Activated naive CD8-positive, alpha-beta T cell (primary cell): ENCODE measurements around the gene ATP7B.

Source experiments
- H3K27ac Mint-ChIP-seq: one replicate; pipeline ENCODE4 v1.8.0; 2021; ENCODE audit warnings: mixed read lengths
- H3K27me3 Mint-ChIP-seq: one replicate; pipeline ENCODE4 v1.8.0; 2021; ENCODE audit warnings: mixed read lengths
- H3K36me3 Mint-ChIP-seq: one replicate; pipeline ENCODE4 v1.8.0; 2021; ENCODE audit warnings: mixed read lengths
- H3K4me1 Mint-ChIP-seq: one replicate; pipeline ENCODE4 v1.8.0; 2021; ENCODE audit warnings: low read depth, mixed read lengths
- H3K4me3 Mint-ChIP-seq: one replicate; pipeline ENCODE4 v1.8.0; 2021; ENCODE audit warnings: mild to moderate bottlenecking, mixed read lengths
- H3K9me3 Mint-ChIP-seq: one replicate; pipeline ENCODE4 v1.8.0; 2021; ENCODE audit warnings: low read depth, mixed read lengths

Gene ATP7B

DNA sequence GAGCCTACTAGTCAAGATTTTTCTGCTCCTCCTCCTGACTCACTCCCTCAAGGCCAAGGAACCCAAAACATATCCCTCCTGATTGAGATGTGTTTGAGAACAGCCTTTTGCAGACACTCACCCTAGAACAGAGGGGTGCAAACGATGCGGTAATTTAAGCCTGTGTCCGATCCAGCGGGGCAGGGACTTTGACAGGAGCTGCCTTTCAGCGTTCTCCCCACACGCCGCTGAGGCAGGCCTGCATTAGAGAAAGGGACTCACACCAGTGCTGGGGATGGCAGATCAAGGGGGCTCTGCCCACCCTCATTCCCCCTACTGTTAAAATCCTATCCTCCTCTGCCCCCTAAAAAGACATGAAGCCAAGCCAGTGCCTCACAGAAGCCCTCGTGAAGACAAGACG is 79.0 kb downstream of the ATP7B start:
- H3K4me1 Mint-ChIP-seq = no peaks in the 10 kb centered on the region
- H3K9me3 Mint-ChIP-seq = no peaks in the 10 kb centered on the region
- H3K27ac Mint-ChIP-seq = no peak overlapping the region
- H3K4me3 Mint-ChIP-seq = no peak overlapping the region
- H3K27me3 Mint-ChIP-seq = no peaks in the 10 kb centered on the region
- H3K36me3 Mint-ChIP-seq = no peaks in the 10 kb centered on the region

DNA sequence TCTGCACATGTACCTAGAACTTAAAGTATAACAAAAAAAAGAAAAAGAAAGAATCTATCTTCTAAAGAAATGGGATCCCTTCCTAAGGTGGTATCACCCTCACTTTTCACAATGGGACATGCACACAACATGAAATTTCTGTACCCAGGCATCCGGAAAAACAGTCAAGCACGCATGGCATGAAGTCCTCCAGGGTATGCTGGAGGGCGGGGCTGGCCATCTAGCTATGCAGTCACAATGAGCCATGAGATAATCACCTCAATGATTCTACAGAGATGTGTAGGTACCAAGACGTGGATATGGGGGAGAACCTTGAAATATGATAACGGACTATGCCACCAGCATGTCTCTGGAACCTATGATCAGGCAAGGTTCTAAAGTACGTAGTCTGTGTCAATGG is 79.6 kb downstream of the ATP7B start:
- no peak overlapping the region for H3K27ac Mint-ChIP-seq
- H3K4me1 Mint-ChIP-seq = no peaks in the 10 kb centered on the region
- H3K27me3 Mint-ChIP-seq = no peaks in the 10 kb centered on the region
- no peaks in the 10 kb centered on the region for H3K36me3 Mint-ChIP-seq
- no peaks in the 10 kb centered on the region for H3K9me3 Mint-ChIP-seq
- no peak overlapping the region for H3K4me3 Mint-ChIP-seq

DNA sequence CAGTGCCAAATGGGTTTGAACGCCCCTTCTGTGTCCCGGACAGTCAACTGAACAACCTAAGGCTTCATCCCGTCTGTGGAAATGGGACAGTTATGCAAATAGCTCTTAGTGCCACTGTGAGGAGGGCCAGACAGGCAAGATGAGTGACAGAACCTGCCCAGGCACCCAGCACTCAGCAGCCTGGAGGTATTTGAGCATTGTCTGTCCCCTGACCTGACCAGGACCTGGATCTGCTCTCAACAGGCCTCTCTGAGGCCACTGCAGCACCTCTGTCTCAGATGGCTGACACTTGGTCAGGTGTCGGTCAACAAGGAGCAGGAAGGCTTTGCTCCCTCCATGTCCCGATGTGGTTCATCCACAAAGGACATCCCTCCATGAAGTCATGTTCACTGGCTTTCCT is 81.6 kb downstream of the ATP7B start:
- no peaks in the 10 kb centered on the region for H3K27me3 Mint-ChIP-seq
- no peaks in the 10 kb centered on the region for H3K9me3 Mint-ChIP-seq
- no peak overlapping the region for H3K4me3 Mint-ChIP-seq
- H3K27ac Mint-ChIP-seq = no peak overlapping the region
- H3K4me1 Mint-ChIP-seq = no peaks in the 10 kb centered on the region
- no peaks in the 10 kb centered on the region for H3K36me3 Mint-ChIP-seq

DNA sequence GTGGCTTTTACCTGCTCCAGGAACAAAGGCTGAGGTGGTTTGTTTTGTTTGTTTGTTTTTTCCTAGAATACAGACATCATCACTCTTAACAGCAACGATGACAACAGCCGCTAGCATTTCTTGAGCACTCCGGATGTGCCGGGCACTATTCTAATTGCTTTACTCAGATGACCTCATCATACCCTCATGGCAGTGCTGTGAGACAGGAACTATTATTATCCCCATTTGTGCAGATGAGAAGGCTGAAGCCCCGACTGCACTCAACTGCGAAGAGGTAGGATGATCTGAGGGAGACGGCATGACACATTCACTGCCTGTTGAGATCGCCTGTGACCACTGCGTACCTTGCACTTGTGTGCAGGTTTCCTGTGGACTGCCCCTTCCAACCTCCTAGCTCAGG is 83.0 kb downstream of the ATP7B start:
- no peaks in the 10 kb centered on the region for H3K27me3 Mint-ChIP-seq
- H3K4me3 Mint-ChIP-seq = no peak overlapping the region
- no peaks in the 10 kb centered on the region for H3K36me3 Mint-ChIP-seq
- no peaks in the 10 kb centered on the region for H3K4me1 Mint-ChIP-seq
- H3K27ac Mint-ChIP-seq = no peak overlapping the region
- H3K9me3 Mint-ChIP-seq = no peaks in the 10 kb centered on the region

DNA sequence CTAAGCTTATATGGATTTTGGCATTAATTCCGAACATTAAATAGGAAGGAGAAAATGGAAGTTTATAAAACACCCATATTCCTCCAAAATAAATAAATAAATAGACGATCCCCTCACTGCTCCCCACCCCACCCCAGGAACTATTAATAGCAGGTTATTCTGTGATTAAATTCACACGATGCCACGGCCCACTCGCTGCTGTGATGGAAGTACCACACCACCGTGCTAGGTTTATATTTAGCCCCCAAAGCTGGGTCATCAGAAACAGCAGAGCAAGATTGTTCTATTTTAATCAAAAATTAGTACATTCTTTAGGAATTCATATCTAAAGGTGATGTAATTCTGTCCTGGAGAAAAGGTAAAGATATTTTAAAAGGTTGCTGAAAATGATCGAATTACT is 84.1 kb downstream of the ATP7B start:
- Mint-ChIP-seq H3K36me3 (no peaks in the 10 kb centered on the region), H3K4me3 (no peak overlapping the region), H3K4me1 (peaks cover 3% of the 10 kb centered on the region)

DNA sequence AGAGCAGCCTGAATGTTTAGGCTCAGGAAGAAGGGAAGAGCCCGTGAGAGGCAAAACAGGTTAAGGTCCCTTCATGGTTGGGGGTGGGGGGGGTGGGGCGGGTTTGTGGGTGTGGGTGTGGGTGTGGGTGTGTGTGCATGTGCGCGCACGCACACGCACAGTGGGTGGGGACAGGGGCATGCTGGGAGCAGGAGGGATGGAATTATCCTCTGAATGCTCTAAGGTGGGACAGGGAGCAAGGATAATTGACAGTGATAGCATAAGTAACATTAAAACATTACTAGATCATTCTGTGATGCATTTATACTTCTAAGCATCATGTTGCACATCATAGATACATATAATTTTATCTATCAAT is 84.7 kb downstream of the ATP7B start:
- H3K4me3 Mint-ChIP-seq = no peak overlapping the region
- no peaks in the 10 kb centered on the region for H3K36me3 Mint-ChIP-seq
- no peaks in the 10 kb centered on the region for H3K9me3 Mint-ChIP-seq
- no peaks in the 10 kb centered on the region for H3K27me3 Mint-ChIP-seq
- peaks cover 6% of the 10 kb centered on the region for H3K4me1 Mint-ChIP-seq
- H3K27ac Mint-ChIP-seq = no peak overlapping the region

More for the DNA sequence above, 84.1 kb downstream of the ATP7B start:
- H3K9me3 Mint-ChIP-seq = no peaks in the 10 kb centered on the region
- no peak overlapping the region for H3K27ac Mint-ChIP-seq
- no peaks in the 10 kb centered on the region for H3K27me3 Mint-ChIP-seq

DNA sequence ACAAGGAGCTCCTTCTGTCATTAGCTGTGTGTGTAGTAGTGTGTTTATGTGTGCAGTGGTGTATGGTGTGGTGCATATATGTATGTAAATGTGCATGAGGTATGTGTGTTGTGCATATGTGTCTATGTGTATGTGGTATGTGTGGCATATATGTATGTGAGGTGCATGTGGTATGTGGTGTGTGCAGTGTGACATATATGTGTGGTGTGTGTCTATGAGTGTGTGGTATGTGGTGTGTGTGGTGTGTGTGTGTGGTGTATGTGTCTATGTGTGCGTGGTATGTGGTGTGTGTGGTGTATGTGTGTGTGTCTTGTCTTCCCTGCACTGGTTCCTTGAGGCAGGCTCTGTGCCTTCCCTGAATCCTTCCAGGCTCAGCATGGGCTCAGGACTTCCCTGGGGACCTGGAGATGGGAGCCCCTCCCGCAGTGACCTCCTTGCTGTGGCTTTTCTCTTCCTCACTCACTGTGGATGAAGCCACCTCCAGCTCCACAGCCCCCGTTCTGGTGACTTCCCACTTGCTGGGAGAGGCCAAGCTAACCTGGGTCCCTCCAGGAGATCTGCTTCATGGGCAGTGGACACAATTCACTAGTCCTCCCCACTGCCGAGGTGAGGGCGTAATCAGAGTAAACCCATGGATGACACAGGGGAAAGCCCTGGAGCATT is 85.3 kb downstream of the ATP7B start:
- no peak overlapping the region for H3K4me3 Mint-ChIP-seq
- H3K4me1 Mint-ChIP-seq = peaks cover 6% of the 10 kb centered on the region
- H3K27ac Mint-ChIP-seq = no peak overlapping the region
- no peaks in the 10 kb centered on the region for H3K36me3 Mint-ChIP-seq
- no peaks in the 10 kb centered on the region for H3K27me3 Mint-ChIP-seq
- no peaks in the 10 kb centered on the region for H3K9me3 Mint-ChIP-seq

DNA sequence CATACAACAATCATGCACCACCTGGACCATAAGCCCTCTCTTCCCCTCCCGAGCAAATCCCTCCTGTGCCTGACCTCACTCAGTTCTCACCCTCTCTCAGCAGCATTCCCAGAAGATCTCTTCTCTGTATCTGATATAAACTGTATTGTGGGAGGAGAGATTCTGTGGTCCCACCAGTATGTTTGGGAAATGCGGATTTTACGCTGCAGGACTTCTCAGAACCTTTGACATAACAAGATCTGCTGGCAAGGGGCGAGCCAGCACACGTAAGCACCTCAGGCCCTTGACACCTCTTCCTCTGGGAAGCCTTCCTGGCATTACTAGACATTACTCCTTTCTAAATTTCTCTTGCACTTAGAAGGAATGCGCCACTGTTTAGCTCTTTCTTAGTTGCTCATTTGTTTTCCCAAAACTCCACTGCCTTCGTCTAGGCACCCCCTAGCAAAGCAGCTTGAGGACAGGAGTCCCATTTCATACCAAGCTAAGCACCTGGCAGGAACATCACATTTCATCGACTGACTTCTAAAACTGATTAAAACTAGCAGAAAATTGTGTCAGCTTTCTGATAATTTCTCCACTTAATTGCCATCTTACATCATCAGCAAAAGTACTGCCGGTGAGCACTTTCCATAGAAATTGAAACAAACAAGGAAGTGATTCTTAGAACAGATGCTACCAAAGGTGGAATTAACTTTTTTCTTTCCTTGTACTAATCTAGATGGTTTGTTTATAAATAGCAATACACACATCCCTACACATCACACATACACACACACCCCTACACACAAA is 86.3 kb downstream of the ATP7B start:
- H3K27ac Mint-ChIP-seq = no peak overlapping the region
- H3K9me3 Mint-ChIP-seq = no peaks in the 10 kb centered on the region
- H3K27me3 Mint-ChIP-seq = no peaks in the 10 kb centered on the region
- no peak overlapping the region for H3K4me3 Mint-ChIP-seq
- peaks cover 6% of the 10 kb centered on the region for H3K4me1 Mint-ChIP-seq
- H3K36me3 Mint-ChIP-seq = no peaks in the 10 kb centered on the region

DNA sequence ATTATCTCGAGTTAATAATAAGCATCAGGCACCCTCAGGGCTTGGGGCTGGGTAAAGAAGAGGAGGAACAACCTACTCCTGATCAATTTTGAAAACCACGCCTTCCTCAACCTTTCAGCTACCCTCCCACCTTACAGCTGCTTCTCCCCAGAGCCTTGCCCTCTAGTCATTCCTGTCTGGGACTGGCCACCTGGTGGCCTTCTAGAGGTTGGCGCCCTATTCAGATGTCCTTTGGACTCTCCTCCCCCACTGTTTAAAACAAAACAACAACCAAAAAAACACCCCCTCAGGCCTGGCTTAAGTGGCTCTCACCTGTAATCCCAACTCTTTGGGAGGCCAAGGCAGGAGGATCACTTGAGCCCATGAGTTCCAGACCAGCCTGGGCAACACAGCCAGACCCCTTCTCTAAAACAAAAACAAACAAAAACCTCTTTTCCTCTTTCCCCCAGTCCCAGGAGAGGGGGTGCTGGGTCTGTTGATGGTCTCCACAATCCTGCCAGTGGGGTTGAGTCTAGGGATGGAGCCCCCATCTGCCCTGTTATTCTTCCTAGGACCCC is 87.2 kb downstream of the ATP7B start:
- H3K36me3 Mint-ChIP-seq = no peaks in the 10 kb centered on the region
- peaks cover 6% of the 10 kb centered on the region for H3K4me1 Mint-ChIP-seq
- H3K4me3 Mint-ChIP-seq = no peak overlapping the region
- no peaks in the 10 kb centered on the region for H3K9me3 Mint-ChIP-seq
- H3K27ac Mint-ChIP-seq = no peak overlapping the region
- H3K27me3 Mint-ChIP-seq = no peaks in the 10 kb centered on the region

DNA sequence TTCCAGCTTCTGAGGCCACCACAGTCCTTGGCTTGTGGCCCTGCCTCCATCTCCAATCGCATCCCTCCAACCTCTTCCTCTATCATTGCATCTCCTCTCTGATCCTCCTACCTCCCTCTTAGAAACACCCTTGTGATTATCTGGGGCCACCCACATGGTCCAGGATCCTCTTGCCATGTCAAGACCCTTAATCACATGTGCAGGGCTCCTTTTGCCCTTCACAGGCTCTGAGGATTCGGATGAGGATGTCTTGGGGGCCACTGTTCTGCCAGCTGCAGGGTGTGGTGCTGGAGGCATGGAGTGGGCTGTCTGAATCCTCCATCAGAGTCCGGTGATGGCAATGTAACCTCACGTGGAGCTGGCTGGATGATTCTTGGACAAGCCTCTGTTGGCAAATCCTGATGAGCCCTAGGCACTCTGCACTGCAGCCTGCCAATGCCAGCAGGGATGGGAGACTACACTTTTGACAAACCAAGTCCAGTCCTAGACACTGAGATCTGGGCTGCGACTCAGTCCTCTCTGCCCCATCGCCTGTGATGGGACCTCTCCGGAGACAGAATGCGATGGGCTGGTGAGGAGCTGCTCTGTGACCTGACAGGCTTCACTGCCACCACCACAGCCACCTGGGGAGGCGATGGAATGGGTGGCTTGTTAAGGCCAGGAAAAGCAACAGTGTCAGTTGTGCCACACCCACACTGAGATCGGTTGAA is 88.3 kb downstream of the ATP7B start:
- H3K27ac Mint-ChIP-seq = no peak overlapping the region
- H3K4me3 Mint-ChIP-seq = no peak overlapping the region
- no peaks in the 10 kb centered on the region for H3K9me3 Mint-ChIP-seq
- no peaks in the 10 kb centered on the region for H3K27me3 Mint-ChIP-seq
- H3K4me1 Mint-ChIP-seq = peaks cover 6% of the 10 kb centered on the region
- no peaks in the 10 kb centered on the region for H3K36me3 Mint-ChIP-seq

DNA sequence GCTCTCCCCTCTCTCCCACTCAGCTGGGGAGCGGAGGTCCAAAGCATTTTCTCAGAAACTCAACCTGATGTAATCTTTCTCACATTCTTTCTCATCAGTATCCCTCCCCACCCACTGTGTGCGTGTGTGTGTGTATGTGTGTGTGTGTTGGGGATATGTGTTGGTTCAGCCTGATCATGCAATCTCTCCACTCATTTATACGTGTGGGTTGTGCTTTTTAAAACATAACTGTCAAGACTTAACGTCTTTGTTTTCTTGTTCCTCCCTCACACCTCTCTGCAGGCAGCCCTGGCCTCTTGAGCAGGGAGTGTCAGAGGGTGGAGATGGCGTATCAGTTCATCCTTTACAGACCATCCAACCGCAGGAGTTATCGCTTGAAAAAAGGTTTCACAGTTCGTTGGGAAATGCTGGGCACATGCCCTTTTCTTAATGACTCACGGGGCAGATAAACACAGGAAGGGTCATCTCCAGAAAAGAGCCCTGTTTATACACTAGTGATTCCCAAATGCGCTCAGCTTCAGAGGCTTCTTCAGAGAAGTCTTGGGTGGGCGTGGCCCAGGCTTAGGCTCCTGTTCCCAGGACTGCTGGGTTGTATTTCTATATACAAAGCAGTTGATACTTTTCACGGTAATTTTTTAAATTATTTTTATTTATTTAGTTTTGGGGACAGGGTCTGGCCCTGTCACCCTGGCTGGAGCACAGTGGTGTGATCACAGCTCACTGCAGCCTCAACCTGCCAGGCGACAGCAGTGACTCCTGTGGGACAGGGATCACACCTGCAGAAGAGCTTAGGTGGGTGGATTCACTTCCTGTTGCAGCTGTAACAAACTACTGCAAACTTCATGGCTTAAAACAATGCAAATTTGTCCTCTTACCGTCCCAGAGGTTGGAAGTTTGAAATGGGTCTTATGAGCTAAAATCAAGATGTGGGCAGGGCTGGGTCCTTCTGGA is 89.2 kb downstream of the ATP7B start:
- peaks cover 6% of the 10 kb centered on the region for H3K4me1 Mint-ChIP-seq
- no peaks in the 10 kb centered on the region for H3K9me3 Mint-ChIP-seq
- no peaks in the 10 kb centered on the region for H3K36me3 Mint-ChIP-seq
- no peak overlapping the region for H3K27ac Mint-ChIP-seq
- H3K4me3 Mint-ChIP-seq = no peak overlapping the region
- H3K27me3 Mint-ChIP-seq = no peaks in the 10 kb centered on the region

DNA sequence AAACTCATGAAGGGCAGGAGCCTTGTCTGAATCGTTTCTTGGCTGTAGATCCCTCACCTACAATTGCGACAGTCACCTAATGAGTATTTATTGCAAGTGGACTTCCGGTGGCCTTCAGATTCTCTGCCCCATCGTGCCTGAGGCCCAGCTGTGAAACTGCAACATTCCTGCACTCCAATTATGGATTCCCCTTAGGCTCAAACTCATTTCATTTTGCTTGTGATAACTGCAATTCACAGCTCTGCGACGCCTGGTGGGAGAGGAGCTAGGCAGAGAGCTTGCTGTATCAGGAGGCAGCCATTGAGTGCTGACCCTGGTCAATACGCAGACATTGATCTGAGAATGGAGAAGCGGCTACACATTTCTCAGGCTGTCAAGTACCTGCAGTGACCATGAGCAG is 90.5 kb downstream of the ATP7B start:
- Mint-ChIP-seq H3K4me3 (no peak overlapping the region), H3K36me3 (no peaks in the 10 kb centered on the region), H3K4me1 (peaks cover 6% of the 10 kb centered on the region), H3K27ac (no peak overlapping the region), H3K9me3 (no peaks in the 10 kb centered on the region), H3K27me3 (no peaks in the 10 kb centered on the region)

DNA sequence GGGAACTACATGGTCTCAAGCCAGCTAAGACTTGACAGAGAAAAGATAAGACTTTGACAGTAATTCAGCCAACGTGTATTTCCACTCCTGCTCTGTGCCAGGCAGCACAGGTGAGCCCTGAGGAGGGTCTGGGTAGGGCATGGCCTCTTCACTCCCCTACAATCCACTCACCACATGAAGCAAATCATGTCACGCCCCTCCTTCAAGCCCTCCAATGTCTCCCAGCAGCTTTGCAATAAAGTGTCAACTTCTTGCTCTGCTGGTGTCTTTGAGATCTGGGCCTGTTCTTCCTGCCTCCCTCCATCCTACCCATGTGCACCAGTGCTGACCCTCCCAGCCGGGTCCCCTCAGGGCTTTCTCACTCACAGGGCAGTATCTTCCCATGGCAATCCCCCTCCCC is 91.0 kb downstream of the ATP7B start:
- Mint-ChIP-seq H3K36me3 (no peaks in the 10 kb centered on the region), H3K27ac (no peak overlapping the region), H3K4me3 (no peak overlapping the region), H3K4me1 (peaks cover 6% of the 10 kb centered on the region), H3K9me3 (no peaks in the 10 kb centered on the region), H3K27me3 (no peaks in the 10 kb centered on the region)

DNA sequence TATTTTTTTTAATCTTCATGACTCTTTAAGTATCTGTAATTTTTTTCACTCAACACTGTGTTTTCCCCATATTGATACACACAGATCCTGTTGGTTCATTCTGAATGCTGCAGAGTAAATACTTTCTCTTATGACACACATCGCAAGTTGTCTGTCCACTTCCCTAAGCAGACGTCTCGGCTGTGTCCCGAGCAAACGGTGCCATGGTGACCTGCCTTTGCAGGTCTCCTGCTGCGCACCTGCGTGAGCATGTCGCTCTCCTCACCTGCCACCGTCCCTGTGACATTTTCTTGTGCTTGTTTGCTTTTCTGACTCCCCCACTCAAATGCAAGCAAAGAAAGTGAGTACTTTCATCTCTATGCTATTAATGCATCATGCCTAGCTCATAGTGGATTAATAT is 91.7 kb downstream of the ATP7B start:
- Mint-ChIP-seq H3K27me3 (no peaks in the 10 kb centered on the region), H3K27ac (no peak overlapping the region), H3K4me3 (no peak overlapping the region), H3K9me3 (no peaks in the 10 kb centered on the region), H3K36me3 (no peaks in the 10 kb centered on the region), H3K4me1 (peaks cover 6% of the 10 kb centered on the region)
